Uterus (tissue), 4 donors: Measurements from ENCODE around the gene PTPN11. TPM values are rescaled to one million over a fixed set of nuclear protein-coding genes. Genes with fewer than 3 reads are reported as not detected.

Experiments
- DNase-seq, 2 donors: peaks; one replicate each; pipeline ENCODE4 v3.0.0-alpha.2; 2019 to 2020
- H3K27ac ChIP-seq, 2 donors: fragments of 200-600 bp; sonication (generic); 1 replicate in 1 of 2; 2 replicates in 1 of 2; pipeline ENCODE4 v1.5.1; 2016 to 2018
- H3K27me3 ChIP-seq, 2 donors: fragments of 200-600 bp; sonication (generic); one replicate each; pipeline ENCODE4 v1.5.1; 2018 to 2019; ENCODE audit warnings: control low read depth in 1 of 2
- H3K36me3 ChIP-seq, 2 donors: fragments of 200-600 bp; sonication (generic); one replicate each; pipeline ENCODE4 v1.5.1; 2019; ENCODE audit warnings: control low read depth in 1 of 2
- H3K4me1 ChIP-seq, 2 donors: fragments of 200-600 bp; sonication (generic); one replicate each; pipeline ENCODE4 v1.5.1; 2018 to 2019; ENCODE audit warnings: control low read depth in 1 of 2
- H3K4me3 ChIP-seq, 2 donors: fragments of 200-600 bp; sonication (generic); 1 replicate in 1 of 2; 2 replicates in 1 of 2; pipeline ENCODE4 v1.5.1; 2018 to 2019; ENCODE audit warnings: mild to moderate bottlenecking in 1 of 2
- H3K9me3 ChIP-seq, 2 donors: fragments of 200-600 bp; sonication (generic); one replicate each; pipeline ENCODE4 v1.5.1; 2019; ENCODE audit warnings: control low read depth in 1 of 2
- CTCF ChIP-seq, 4 experiments: fragments of 200-600 bp in 2 of 4; fragments of 450-650 bp in 2 of 4; sonication (generic) in 2 of 4; IDR thresholded peaks; one replicate each; pipeline ENCODE4 v1.5.1; 2016 to 2019; ENCODE audit warnings: antibody characterized with exemption in 4 of 4, mild to moderate bottlenecking in 2 of 4, moderate library complexity in 1 of 4
- POLR2A ChIP-seq, 2 donors: fragments of 450-650 bp; IDR thresholded peaks; one replicate each; pipeline ENCODE4 v1.6.1; 2016; ENCODE audit warnings: antibody characterized with exemption in 2 of 2, mild to moderate bottlenecking in 1 of 2, moderate library complexity in 1 of 2
- intact Hi-C: fragments of 100-400 bp; cut with DNase I; formaldehyde crosslinking; loops from one replicate; pipeline ENCODE4 v1.15.1; 2023; ENCODE audit warnings: low total_unique reads
- total RNA-seq, 4 donors: library from RNA; depleted of rRNA in 3 of 4; stranded (reverse); fragments of >200 nt in 3 of 4; gene quantifications; one replicate each; pipeline versions ENCODE4 v1.1.0 to v1.2.4, GENCODE V29; 2014 to 2023
- donor health status: DM: yes; HTN: yes; CAD: no.

The PTPN11 gene
- total RNA-seq, 4 donors from 2014 or later: 45.3 to 116 (median 76.9) TPM

- intact Hi-C loops: no loop called here
- TF ChIP-seq CTCF (IDR thresholded peaks at IDR 0.05) (no peak), POLR2A (IDR thresholded peaks at IDR 0.05) (no peak)
- DNase-seq: no peak
Observed at GRCh38 chr12:112524269-112524668, 105.5 kb downstream of the PTPN11 start.

GRCh38 chr12:112524676-112525425 lies 106.1 kb downstream of the PTPN11 start:
- no peaks in the 10 kb centered on the region for H3K36me3 ChIP-seq
- TF ChIP-seq POLR2A (IDR thresholded peaks at IDR 0.05): no peak
- no peak for TF ChIP-seq CTCF (IDR thresholded peaks at IDR 0.05)
- H3K4me1 ChIP-seq: no peaks in the 10 kb centered on the region
- no peak for DNase-seq
- no peaks in the 10 kb centered on the region for H3K9me3 ChIP-seq
- H3K27me3 ChIP-seq: no peaks in the 10 kb centered on the region
- H3K4me3 ChIP-seq: no peak overlapping the region
- no peak overlapping the region for H3K27ac ChIP-seq
- intact Hi-C loops: no loop called here

More at GRCh38 chr12:112524269-112524668, 105.5 kb downstream of the PTPN11 start:
- no peak overlapping the region for H3K27ac ChIP-seq
- no peaks in the 10 kb centered on the region for H3K9me3 ChIP-seq
- H3K36me3 ChIP-seq: no peaks in the 10 kb centered on the region
- no peaks in the 10 kb centered on the region for H3K27me3 ChIP-seq
- no peaks in the 10 kb centered on the region for H3K4me1 ChIP-seq
- no peak overlapping the region for H3K4me3 ChIP-seq

- intact Hi-C loops: no loop called here
- Histone ChIP-seq H3K36me3 (no peaks in the 10 kb centered on the region), H3K9me3 (no peaks in the 10 kb centered on the region), H3K4me3 (no peak overlapping the region), H3K27me3 (no peaks in the 10 kb centered on the region), H3K4me1 (no peaks in the 10 kb centered on the region), H3K27ac (no peak overlapping the region)
- TF ChIP-seq CTCF (IDR thresholded peaks at IDR 0.05) (no peak), POLR2A (IDR thresholded peaks at IDR 0.05) (no peak)
- no peak for DNase-seq
Observed at GRCh38 chr12:112525426-112525809, 106.7 kb downstream of the PTPN11 start.

GRCh38 chr12:112527082-112527481 lies 108.3 kb downstream of the PTPN11 start:
- intact Hi-C loops: no loop called here
- Histone ChIP-seq H3K27ac (no peak overlapping the region), H3K4me3 (no peak overlapping the region), H3K4me1 (no peaks in the 10 kb centered on the region), H3K36me3 (no peaks in the 10 kb centered on the region), H3K9me3 (no peaks in the 10 kb centered on the region), H3K27me3 (no peaks in the 10 kb centered on the region)
- no peak for DNase-seq
- no peak for TF ChIP-seq CTCF (IDR thresholded peaks at IDR 0.05)
- no peak for TF ChIP-seq POLR2A (IDR thresholded peaks at IDR 0.05)

GRCh38 chr12:112527501-112527900 lies 108.8 kb downstream of the PTPN11 start:
- Histone ChIP-seq H3K27me3 (no peaks in the 10 kb centered on the region), H3K9me3 (no peaks in the 10 kb centered on the region), H3K36me3 (no peaks in the 10 kb centered on the region), H3K4me3 (no peak overlapping the region), H3K4me1 (no peaks in the 10 kb centered on the region), H3K27ac (no peak overlapping the region)
- DNase-seq: no peak
- TF ChIP-seq POLR2A (IDR thresholded peaks at IDR 0.05) (no peak), CTCF (IDR thresholded peaks at IDR 0.05) (no peak)
- intact Hi-C loops: no loop called here
